UCSD-AML1 (cell line): Measurements from ENCODE around the gene PRR33.
A peak's percentile ranks its signal among the peaks of the same experiment; 100 is the strongest.

ENCODE experiments used
- DNase-seq: peaks from one replicate; lab custom pipeline; 2025; ENCODE audit not compliant: unreplicated experiment; lab: John Stamatoyannopoulos, UW

The PRR33 gene

GRCh38 chr11:1851468-1852180 lies 40.1 kb downstream of the PRR33 start:
- no peak for DNase-seq

- no peak for DNase-seq
Observed at GRCh38 chr11:1848640-1849430, 42.9 kb downstream of the PRR33 start.

- no peak for DNase-seq
Observed at GRCh38 chr11:1847926-1848639, 43.6 kb downstream of the PRR33 start.

- DNase-seq: no peak
Observed at GRCh38 chr11:1847006-1847735, 44.5 kb downstream of the PRR33 start.

- no peak for DNase-seq
Observed at GRCh38 chr11:1846453-1846932, 45.2 kb downstream of the PRR33 start.

- no peak for DNase-seq
Observed at GRCh38 chr11:1845561-1846452, 45.9 kb downstream of the PRR33 start.

- DNase-seq: no peak
Observed at GRCh38 chr11:1845095-1845429, 46.6 kb downstream of the PRR33 start.

- peak; percentile 70 for DNase-seq
Observed at GRCh38 chr11:1844221-1845094, 47.2 kb downstream of the PRR33 start.

GRCh38 chr11:1843796-1844195 lies 47.9 kb downstream of the PRR33 start:
- DNase-seq: no peak

GRCh38 chr11:1843098-1843473 lies 48.6 kb downstream of the PRR33 start:
- no peak for DNase-seq

GRCh38 chr11:1842149-1843097 lies 49.3 kb downstream of the PRR33 start:
- no peak for DNase-seq

- DNase-seq: no peak
Observed at GRCh38 chr11:1841511-1842148, 50.1 kb downstream of the PRR33 start.

- DNase-seq: no peak
Observed at GRCh38 chr11:1840780-1841480, 50.8 kb downstream of the PRR33 start.

- peak; percentile 76 for DNase-seq
Observed at GRCh38 chr11:1839924-1840779, 51.5 kb downstream of the PRR33 start.

- no peak for DNase-seq
Observed at GRCh38 chr11:1839204-1839923, 52.3 kb downstream of the PRR33 start.
